Stimulated activated CD8-positive, alpha-beta memory T cell treated with anti-CD3 and anti-CD28 coated beads, Interleukin-15, amount 100 ng/mL, for 48 hours (primary cell): ENCODE measurements around the gene C16orf54.
"Not testable (repeated sequence)": the region's sequence is repeated elsewhere in the genome, so short reads cannot be mapped to it uniquely, and the experiment has no call there.

Experiments used
- DNase-seq, 2 donors: peaks; one replicate each; pipeline ENCODE4 v3.0.0-alpha.2; 2020; ENCODE audit warnings: low read depth in 2 of 2

The C16orf54 gene

GRCh38 chr16:29708917-29709600, 36.7 kb downstream of the C16orf54 start:
- DNase-seq = no peak

- DNase-seq = not testable (repeated sequence)
Observed at GRCh38 chr16:29707160-29707559, 38.6 kb downstream of the C16orf54 start.

- no peak for DNase-seq
Observed at GRCh38 chr16:29705030-29705429, 40.8 kb downstream of the C16orf54 start.

DNA sequence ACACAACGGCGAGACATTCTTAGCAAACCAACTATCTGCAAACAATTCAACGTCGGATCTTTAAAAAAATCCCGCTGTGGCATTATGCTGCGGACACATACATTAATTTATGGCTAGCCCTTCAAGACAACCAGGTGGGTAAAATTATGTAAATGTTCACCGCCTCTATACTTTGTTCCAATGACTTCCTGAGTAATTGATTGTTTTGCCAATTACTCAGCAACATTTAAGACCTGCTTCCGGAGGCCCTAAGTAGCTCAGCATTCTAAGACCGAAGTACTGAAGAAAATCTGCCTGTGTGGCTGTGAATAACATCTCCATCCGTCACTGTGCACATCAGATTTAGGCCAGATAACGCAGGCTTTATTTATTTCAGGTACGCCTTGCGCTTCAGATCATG, 43.5 kb downstream of the C16orf54 start:
- DNase-seq = no peak

- DNase-seq = no peak
Observed at GRCh38 chr16:29701214-29701555, 44.6 kb downstream of the C16orf54 start.

DNA sequence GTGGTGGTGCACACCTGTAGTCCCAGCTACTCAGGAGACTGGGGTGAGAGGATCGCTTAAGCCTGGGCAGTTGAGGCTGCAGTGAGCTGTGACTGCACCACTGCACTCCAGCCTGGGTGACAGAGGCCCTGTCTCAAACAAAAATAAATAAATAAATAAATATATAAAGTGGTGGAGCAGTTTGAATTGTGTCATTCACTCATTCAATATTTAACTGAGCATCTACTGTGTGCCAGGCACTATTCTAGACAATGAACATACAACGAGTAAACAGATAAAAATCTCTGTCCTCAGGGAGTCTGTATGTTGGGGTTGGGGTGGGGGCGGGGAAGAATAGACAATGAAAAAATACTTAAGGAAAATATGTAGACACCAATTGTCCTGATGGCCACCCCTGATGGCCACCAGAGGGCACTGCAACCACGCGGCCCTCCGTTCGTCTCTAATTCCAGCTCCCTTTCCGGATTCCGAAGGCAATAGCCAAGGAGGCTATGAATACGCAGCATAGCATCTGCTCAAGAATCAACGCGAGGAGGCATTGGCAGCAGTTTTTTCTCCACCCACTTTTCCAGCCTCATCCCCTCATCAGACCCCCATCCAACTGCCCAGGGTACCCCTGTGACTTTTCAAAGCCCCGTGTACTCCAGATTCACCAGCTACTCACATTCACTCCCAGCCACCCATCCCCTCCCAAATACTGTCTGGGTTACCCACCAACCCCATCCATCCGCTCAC, 45.4 kb downstream of the C16orf54 start:
- peak; percentile 49 to 55 for DNase-seq

GRCh38 chr16:29699324-29700219, 46.2 kb downstream of the C16orf54 start:
- DNase-seq = no peak

DNA sequence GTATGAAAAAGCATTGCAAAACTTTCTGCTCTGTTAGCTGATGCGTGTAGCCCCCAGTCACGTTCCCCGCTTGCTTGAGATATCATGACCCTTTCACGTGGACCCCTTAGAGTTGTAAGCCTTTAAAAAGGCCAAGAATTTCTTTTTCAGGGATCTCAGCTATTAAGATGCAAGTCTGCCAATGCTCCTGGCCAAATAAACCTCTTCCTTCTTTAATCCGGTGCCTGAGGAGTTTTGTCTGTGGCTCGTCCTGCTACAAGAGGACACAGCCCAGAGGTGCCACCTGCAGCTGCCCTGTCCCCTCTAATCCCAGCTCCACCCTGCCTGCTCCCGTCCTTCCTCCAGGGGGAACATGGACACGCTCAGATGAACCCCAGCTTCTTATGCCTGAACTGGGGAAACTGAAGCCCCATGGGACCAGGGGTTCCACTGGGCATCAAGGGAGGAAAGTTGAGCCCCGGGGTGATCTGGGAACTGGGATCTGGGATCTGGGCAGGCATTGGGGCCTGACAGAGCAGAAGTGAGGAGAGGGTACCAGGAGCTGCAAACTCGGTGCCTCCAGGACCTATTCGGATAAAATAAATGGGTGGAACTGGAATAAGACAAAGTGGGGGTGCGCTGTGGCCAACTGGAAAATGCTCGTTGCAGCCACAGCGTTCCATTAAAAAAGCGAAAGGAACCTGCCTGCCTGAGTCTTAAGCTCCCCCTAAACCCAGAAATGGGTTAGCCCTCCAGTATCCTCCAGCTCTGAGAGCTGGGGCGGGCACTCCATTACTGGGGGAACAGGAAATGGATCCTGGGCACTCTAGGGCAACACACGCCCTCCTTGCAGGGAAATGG, 47.1 kb downstream of the C16orf54 start:
- no peak for DNase-seq

GRCh38 chr16:29698042-29698441, 47.7 kb downstream of the C16orf54 start:
- DNase-seq = no peak

DNA sequence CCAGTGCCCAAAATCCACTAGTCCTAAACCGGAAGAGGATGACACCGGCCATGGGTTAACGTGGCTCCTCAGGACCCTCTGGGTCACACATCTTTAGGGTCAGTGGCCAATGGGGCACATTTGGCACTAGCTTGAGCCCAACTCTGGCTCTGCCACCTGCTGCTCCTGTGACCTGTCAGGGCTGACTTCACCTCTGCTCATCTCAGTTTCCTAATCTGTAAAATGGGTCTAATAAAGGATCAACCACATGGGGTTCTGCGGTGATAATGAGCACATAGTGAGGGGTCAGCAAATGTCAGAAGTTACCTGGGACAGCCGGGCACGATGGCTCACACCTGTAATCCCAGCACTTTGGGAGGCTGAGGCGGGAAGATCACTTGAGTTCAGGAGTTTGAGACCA, 48.4 kb downstream of the C16orf54 start:
- DNase-seq = no peak

DNA sequence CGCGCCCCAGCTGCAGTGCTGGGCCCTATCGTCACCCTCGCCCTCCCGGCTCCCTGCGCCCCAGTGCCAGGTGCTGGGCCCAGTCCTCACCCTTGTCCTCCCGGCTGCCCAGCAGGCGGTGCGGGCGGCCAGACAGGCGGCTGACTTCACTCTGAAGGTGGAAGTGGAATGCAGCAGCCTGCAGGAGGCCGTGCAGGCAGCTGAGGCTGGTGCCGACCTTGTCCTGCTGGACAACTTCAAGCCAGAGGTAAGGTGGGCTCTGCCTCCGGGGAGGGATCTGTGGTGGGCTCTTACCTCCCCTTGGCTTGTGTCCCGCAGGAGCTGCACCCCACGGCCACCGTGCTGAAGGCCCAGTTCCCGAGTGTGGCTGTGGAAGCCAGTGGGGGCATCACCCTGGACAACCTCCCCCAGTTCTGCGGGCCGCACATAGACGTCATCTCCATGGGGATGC, 48.9 kb downstream of the C16orf54 start:
- no peak for DNase-seq

- not testable (repeated sequence) for DNase-seq
Observed at GRCh38 chr16:29695675-29696074, 50.1 kb downstream of the C16orf54 start.

GRCh38 chr16:29694384-29695195, 51.2 kb downstream of the C16orf54 start:
- no peak for DNase-seq

- DNase-seq = not testable (repeated sequence)
Observed at GRCh38 chr16:29692606-29693005, 53.2 kb downstream of the C16orf54 start.
